SH-SY5Y (cell line): ENCODE results near the gene SLC2A13.
A peak's percentile ranks its signal among the peaks of the same experiment; 100 is the strongest.

Experiments used
- GATA2 ChIP-seq: IDR thresholded peaks from 2 replicates; pipeline ENCODE4 v1.6.1; 2011; ENCODE audit warnings: mild to moderate bottlenecking, low read depth, low read length
- GATA3 ChIP-seq: IDR thresholded peaks from 2 replicates; pipeline ENCODE4 v1.6.1; 2011; ENCODE audit warnings: low read depth, mild to moderate bottlenecking, low read length, moderate library complexity

Gene SLC2A13

GRCh38 chr12:40002178-40003169 lies 103.4 kb downstream of the SLC2A13 start:
- TF ChIP-seq GATA3 = no peak
- no peak for TF ChIP-seq GATA2

GRCh38 chr12:40001406-40001805 lies 104.5 kb downstream of the SLC2A13 start:
- TF ChIP-seq GATA3 (no peak), GATA2 (no peak)

GRCh38 chr12:40000884-40001283 lies 105.0 kb downstream of the SLC2A13 start:
- TF ChIP-seq GATA2 = no peak

- TF ChIP-seq GATA2 (no peak), GATA3 (no peak)
Observed at GRCh38 chr12:39993268-39993667, 112.6 kb downstream of the SLC2A13 start.

GRCh38 chr12:39990122-39991101 lies 115.5 kb downstream of the SLC2A13 start:
- TF ChIP-seq GATA2 = no peak
- TF ChIP-seq GATA3 = no peak

- no peak for TF ChIP-seq GATA2
- TF ChIP-seq GATA3 = no peak
Observed at GRCh38 chr12:39989501-39989900, 116.4 kb downstream of the SLC2A13 start.

- no peak for TF ChIP-seq GATA2
- TF ChIP-seq GATA3 = no peak
Observed at GRCh38 chr12:39988574-39988973, 117.3 kb downstream of the SLC2A13 start.

- TF ChIP-seq GATA3 = no peak
- TF ChIP-seq GATA2 = no peak
Observed at GRCh38 chr12:39986674-39987073, 119.2 kb downstream of the SLC2A13 start.

- TF ChIP-seq GATA3 (no peak), GATA2 (no peak)
Observed at GRCh38 chr12:39984670-39985069, 121.2 kb downstream of the SLC2A13 start.

GRCh38 chr12:39975374-39975918 lies 130.4 kb downstream of the SLC2A13 start:
- no peak for TF ChIP-seq GATA2
- no peak for TF ChIP-seq GATA3

GRCh38 chr12:39972119-39972518 lies 133.8 kb downstream of the SLC2A13 start:
- TF ChIP-seq GATA3 (no peak), GATA2 (no peak)

GRCh38 chr12:39971348-39971747 lies 134.5 kb downstream of the SLC2A13 start:
- TF ChIP-seq GATA2 (no peak), GATA3 (no peak)

- TF ChIP-seq GATA2 (peak; percentile 79), GATA3 (peak; percentile 96)
Observed at GRCh38 chr12:39966721-39967120, 139.2 kb downstream of the SLC2A13 start.

GRCh38 chr12:39966256-39966655 lies 139.6 kb downstream of the SLC2A13 start:
- TF ChIP-seq GATA2 (no peak), GATA3 (no peak)

GRCh38 chr12:39959467-39959866 lies 146.4 kb downstream of the SLC2A13 start:
- TF ChIP-seq GATA2 (no peak), GATA3 (no peak)
